Cardiac muscle cell (in vitro differentiated cells and primary cell): ENCODE results near the gene RPL36. TPM values are rescaled to one million over a fixed set of nuclear protein-coding genes. Genes with fewer than 3 reads are reported as not detected.

Experiments
- DNase-seq, 2 donors: peaks; one replicate each; pipeline versions ENCODE4 v3.0.0 to v3.0.0-alpha.2; 2010 to 2017; ENCODE audit warnings: low read depth in 1 of 2, low spot score in 1 of 2
- H3K27ac ChIP-seq: fragments of 200-600 bp; sonication (generic); 2 replicates; pipeline ENCODE4 v1.5.1; 2016
- H3K27me3 ChIP-seq: fragments of 200-600 bp; sonication (generic); 2 replicates; pipeline ENCODE4 v1.6.0; 2016; ENCODE audit warnings: control low read depth
- H3K36me3 ChIP-seq: fragments of 200-600 bp; sonication (generic); 2 replicates; pipeline ENCODE4 v1.5.1; 2016; ENCODE audit warnings: control low read depth
- H3K4me1 ChIP-seq: fragments of 200-600 bp; sonication (generic); 2 replicates; pipeline ENCODE4 v1.8.1; 2017; ENCODE audit warnings: low read depth, mild to moderate bottlenecking, mixed run types
- H3K4me3 ChIP-seq: fragments of 200-600 bp; sonication (generic); 2 replicates; pipeline ENCODE4 v1.5.1; 2016; ENCODE audit warnings: mild to moderate bottlenecking
- H3K9me3 ChIP-seq: fragments of 200-600 bp; sonication (generic); 2 replicates; pipeline ENCODE4 v1.5.1; 2017; ENCODE audit warnings: low read depth, mild to moderate bottlenecking, control low read depth
- CTCF ChIP-seq: IDR thresholded peaks from 2 replicates; pipeline ENCODE4 v1.5.1; 2012; ENCODE audit warnings: low read depth, mild to moderate bottlenecking, low read length
- polyA plus RNA-seq: library from polyadenylated mRNA; unstranded; fragments of >200 nt; fragmentation: Nextera tagmentation; extraction: Ambion mirVana; gene quantifications from 2 replicates; pipeline ENCODE4 v1.2.1, GENCODE V29; 2016
- total RNA-seq: library from RNA; depleted of rRNA; stranded (reverse); fragments of >200 nt; gene quantifications from 2 replicates; pipeline ENCODE4 v1.2.3, GENCODE V29; 2016

Gene RPL36
- total and polyA plus RNA-seq, 2 experiments from 2014 or later, result 829 to 982 TPM

- no peaks in the 10 kb centered on the region for H3K27me3 ChIP-seq
- DNase-seq, result no peak
- no peaks in the 10 kb centered on the region for H3K9me3 ChIP-seq
- no peak overlapping the region for H3K4me3 ChIP-seq
- no peak for TF ChIP-seq CTCF
- H3K36me3 ChIP-seq, result peaks cover 5% of the 10 kb centered on the region
- no peak overlapping the region for H3K27ac ChIP-seq
- H3K4me1 ChIP-seq, result peaks cover 19% of the 10 kb centered on the region
Observed at GRCh38 chr19:5673752-5674151, 16.3 kb upstream of the RPL36 start.

DNA sequence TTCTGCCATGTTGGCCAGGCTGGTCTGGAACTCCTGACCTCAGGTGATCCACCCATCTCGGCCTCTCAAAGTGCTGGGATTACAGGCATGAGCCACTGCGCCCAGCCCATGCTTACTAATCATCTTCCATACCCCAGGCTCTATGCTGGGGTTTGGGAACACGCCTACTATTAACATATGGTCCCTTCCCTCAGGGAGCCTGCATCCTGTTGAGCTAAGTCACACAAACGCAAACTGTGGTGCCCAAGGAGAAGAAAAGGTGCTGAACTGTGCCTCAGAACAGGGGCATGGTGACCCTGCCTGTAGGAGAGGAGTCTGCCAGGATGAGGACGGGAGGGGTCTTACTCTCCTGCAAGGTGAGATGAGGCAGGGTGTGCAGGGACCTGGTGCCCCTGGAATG is 15.4 kb upstream of the RPL36 start:
- Histone ChIP-seq H3K27me3 (no peaks in the 10 kb centered on the region), H3K4me1 (peaks cover 23% of the 10 kb centered on the region), H3K4me3 (no peak overlapping the region), H3K9me3 (no peaks in the 10 kb centered on the region), H3K36me3 (no peaks in the 10 kb centered on the region), H3K27ac (peak overlapping the region; percentile 82)
- no peak for TF ChIP-seq CTCF
- no peak for DNase-seq

- Histone ChIP-seq H3K27ac (peak overlapping the region; percentile 82), H3K4me3 (no peak overlapping the region), H3K4me1 (peaks cover 24% of the 10 kb centered on the region), H3K9me3 (no peaks in the 10 kb centered on the region), H3K36me3 (no peaks in the 10 kb centered on the region), H3K27me3 (no peaks in the 10 kb centered on the region)
- TF ChIP-seq CTCF, result no peak
- DNase-seq, result no peak
Observed at GRCh38 chr19:5676105-5676771, 13.9 kb upstream of the RPL36 start.

DNA sequence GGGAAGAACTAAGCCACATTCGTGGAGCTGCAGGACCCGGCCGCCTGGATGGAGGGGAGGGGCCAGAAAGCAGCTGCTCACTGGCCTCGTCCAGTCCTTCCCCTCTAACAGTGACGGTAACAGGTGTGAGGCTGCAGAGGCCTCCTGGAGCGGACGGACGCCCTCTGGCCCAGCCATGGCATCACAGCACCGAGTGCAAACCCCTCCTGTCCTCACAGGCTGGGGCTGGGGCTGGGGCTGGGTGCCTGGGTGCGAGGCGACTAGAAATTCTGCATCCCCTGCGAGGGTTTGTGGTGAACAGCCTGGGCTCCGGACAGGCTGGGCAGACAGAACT is 13.4 kb upstream of the RPL36 start:
- TF ChIP-seq CTCF, result no peak
- Histone ChIP-seq H3K36me3 (no peaks in the 10 kb centered on the region), H3K27me3 (no peaks in the 10 kb centered on the region), H3K4me3 (no peak overlapping the region), H3K27ac (peak overlapping the region; percentile 82), H3K4me1 (peaks cover 24% of the 10 kb centered on the region), H3K9me3 (no peaks in the 10 kb centered on the region)
- DNase-seq, result no peak

- no peak overlapping the region for H3K27ac ChIP-seq
- H3K4me3 ChIP-seq, result no peak overlapping the region
- no peaks in the 10 kb centered on the region for H3K27me3 ChIP-seq
- no peak for DNase-seq
- H3K4me1 ChIP-seq, result peaks cover 24% of the 10 kb centered on the region
- H3K9me3 ChIP-seq, result no peaks in the 10 kb centered on the region
- H3K36me3 ChIP-seq, result no peaks in the 10 kb centered on the region
- TF ChIP-seq CTCF, result no peak
Observed at GRCh38 chr19:5677136-5677535, 13.0 kb upstream of the RPL36 start.
